Brain microvascular endothelial cell (primary cell): ENCODE data around the gene CHST11.
"Not testable (repeated sequence)": the region's sequence is repeated elsewhere in the genome, so short reads cannot be mapped to it uniquely, and the experiment has no call there.

Experiments used
- DNase-seq: peaks from one replicate; pipeline ENCODE4 v3.0.0-alpha.2; 2020
- H3K27ac ChIP-seq: fragments of 250-450 bp; sonication (Bioruptor Pico); 2 replicates; pipeline ENCODE4 v1.5.1; 2020; ENCODE audit warnings: mild to moderate bottlenecking, moderate library complexity
- H3K27me3 ChIP-seq: fragments of 250-450 bp; sonication (Bioruptor Pico); replicated peaks from 2 replicates; pipeline ENCODE4 v1.5.1; 2020; ENCODE audit warnings: mild to moderate bottlenecking
- H3K36me3 ChIP-seq: fragments of 250-450 bp; sonication (Bioruptor Pico); replicated peaks from 2 replicates; pipeline ENCODE4 v1.5.1; 2020; ENCODE audit warnings: mild to moderate bottlenecking
- H3K4me3 ChIP-seq: 2 replicates; pipeline ENCODE4 v1.5.1; 2011; ENCODE audit warnings: low read depth, mild to moderate bottlenecking, control low read depth, low read length, moderate library complexity
- CTCF ChIP-seq: IDR thresholded peaks from 2 replicates; pipeline ENCODE4 v1.5.1; 2011; ENCODE audit warnings: low read depth, mild to moderate bottlenecking, moderate library complexity, low read length, control low read depth, inconsistent platforms; ENCODE audit errors: missing control alignments
- in situ Hi-C: cut with HindIII; loops from 2 replicates; pipeline ENCODE4 v1.10.0; 2017; ENCODE audit warnings: low sequenced_read_pairs, low pct_ligation_motif_present

The CHST11 gene

GRCh38 chr12:104743202-104743580 is 286.4 kb downstream of the CHST11 start:
- in situ Hi-C loops: no loop called here

GRCh38 chr12:104743753-104744548 is 287.2 kb downstream of the CHST11 start:
- H3K4me3 ChIP-seq, H3K36me3 ChIP-seq, H3K27ac ChIP-seq, DNase-seq, H3K27me3 ChIP-seq, in situ Hi-C loops: not testable (repeated sequence)

More at GRCh38 chr12:104743202-104743580, 286.4 kb downstream of the CHST11 start:
- H3K27ac ChIP-seq: no peak overlapping the region
- H3K4me3 ChIP-seq: no peak overlapping the region
- no peaks in the 10 kb centered on the region for H3K27me3 ChIP-seq
- H3K36me3 ChIP-seq: no peaks in the 10 kb centered on the region
- TF ChIP-seq CTCF: no peak
- DNase-seq: no peak

- TF ChIP-seq CTCF: no peak
- Histone ChIP-seq H3K36me3 (no peaks in the 10 kb centered on the region), H3K27ac (no peak overlapping the region), H3K27me3 (no peaks in the 10 kb centered on the region), H3K4me3 (no peak overlapping the region)
- DNase-seq: no peak
- in situ Hi-C loops: no loop called here
Measured at GRCh38 chr12:104746467-104747088, 289.8 kb downstream of the CHST11 start.

GRCh38 chr12:104747330-104747729 is 290.6 kb downstream of the CHST11 start:
- Histone ChIP-seq H3K36me3 (no peaks in the 10 kb centered on the region), H3K27me3 (no peaks in the 10 kb centered on the region), H3K4me3 (no peak overlapping the region), H3K27ac (no peak overlapping the region)
- DNase-seq: no peak
- no peak for TF ChIP-seq CTCF
- in situ Hi-C loops: no loop called here

GRCh38 chr12:104747955-104748354 is 291.2 kb downstream of the CHST11 start:
- Histone ChIP-seq H3K4me3 (no peak overlapping the region), H3K36me3 (no peaks in the 10 kb centered on the region), H3K27ac (no peak overlapping the region), H3K27me3 (no peaks in the 10 kb centered on the region)
- no peak for DNase-seq
- in situ Hi-C loops: no loop called here
- TF ChIP-seq CTCF: no peak

GRCh38 chr12:104748356-104748755 is 291.6 kb downstream of the CHST11 start:
- no peaks in the 10 kb centered on the region for H3K27me3 ChIP-seq
- no peak overlapping the region for H3K27ac ChIP-seq
- in situ Hi-C loops: no loop called here
- no peak for DNase-seq
- H3K36me3 ChIP-seq: no peaks in the 10 kb centered on the region
- TF ChIP-seq CTCF: no peak
- H3K4me3 ChIP-seq: no peak overlapping the region
